GM23338 (cell line): ENCODE results near the gene CACNA1D.

ENCODE experiments used
- CREB1 ChIP-seq: fragments of 250-450 bp; sonication (Bioruptor Pico); IDR thresholded peaks from 2 replicates; pipeline ENCODE4 v1.5.0; 2020; ENCODE audit warnings: low read depth, mild to moderate bottlenecking, moderate library complexity
- CTCF ChIP-seq, 2 experiments: fragments of 200-600 bp in 1 of 2; sonication (generic) in 1 of 2; conservative IDR thresholded peaks; 2 replicates each; pipeline versions ENCODE4 v1.5.1 to v1.6.1; 2016 to 2017; ENCODE audit warnings: antibody characterized with exemption in 2 of 2, low read depth in 2 of 2, mild to moderate bottlenecking in 2 of 2, moderate library complexity in 1 of 2
- ETS1 ChIP-seq: IDR thresholded peaks from 2 replicates; pipeline ENCODE4 v1.6.1; 2016; ENCODE audit warnings: antibody characterized with exemption
- EZH2 ChIP-seq: fragments of 200-600 bp; sonication (generic); IDR thresholded peaks from one replicate; pipeline ENCODE4 v1.8.0; 2017; ENCODE audit warnings: antibody characterized with exemption, mild to moderate bottlenecking, low read depth; ENCODE audit not compliant: unreplicated experiment
- EZH2phosphoT487 ChIP-seq: fragments of 200-600 bp; sonication (generic); IDR thresholded peaks from one replicate; pipeline ENCODE4 v1.8.1; 2018; ENCODE audit warnings: antibody characterized with exemption; ENCODE audit not compliant: unreplicated experiment
- JUNB ChIP-seq: IDR thresholded peaks from one replicate; pipeline ENCODE4 v1.6.1; 2016; ENCODE audit warnings: antibody characterized with exemption; ENCODE audit not compliant: unreplicated experiment
- POLR2AphosphoS5 ChIP-seq: IDR thresholded peaks from 2 replicates; pipeline ENCODE4 v1.6.1; 2016; ENCODE audit warnings: antibody characterized with exemption, low read depth
- REST ChIP-seq: IDR thresholded peaks from one replicate; pipeline ENCODE4 v1.6.1; 2018; ENCODE audit warnings: antibody characterized with exemption; ENCODE audit not compliant: unreplicated experiment
- ZNF114 ChIP-seq: fragments of 250-450 bp; sonication (Bioruptor Pico); IDR thresholded peaks from 2 replicates; pipeline ENCODE4 v1.5.0; 2020; ENCODE audit warnings: mild to moderate bottlenecking, moderate library complexity
- ZNF331 ChIP-seq: fragments of 250-450 bp; sonication (Bioruptor Pico); IDR thresholded peaks from 2 replicates; pipeline ENCODE4 v1.5.0; 2020; ENCODE audit warnings: low read depth, mild to moderate bottlenecking, moderate library complexity
- ZNF462 ChIP-seq: fragments of 250-450 bp; sonication (Bioruptor Pico); IDR thresholded peaks from 2 replicates; pipeline ENCODE4 v1.5.0; 2020; ENCODE audit warnings: mild to moderate bottlenecking, moderate library complexity

- TF ChIP-seq CTCF (conservative IDR thresholded peaks at IDR 0.05; ENCODE audit: low read depth in 2 of 2) (no peak), POLR2AphosphoS5 (no peak), EZH2 (no peak), ZNF331 (CRISPR knock-in tag) (no peak), ETS1 (no peak), REST (no peak), EZH2phosphoT487 (no peak), CREB1 (CRISPR knock-in tag) (no peak), JUNB (no peak), ZNF462 (CRISPR knock-in tag) (no peak), ZNF114 (no peak)
Observed at GRCh38 chr3:53629402-53629723, 135.0 kb downstream of the CACNA1D start.
